HCT116 (cell line): ENCODE measurements around the gene NCAPH2. TPM values are rescaled to one million over a fixed set of nuclear protein-coding genes. Genes with fewer than 3 reads are reported as not detected.

Experiments
- ATAC-seq: fragments of 200-7000 bp; cut with Tn5 transposase; 2 replicates; pipeline ENCODE4 v1.9.1; 2020; ENCODE audit warnings: mild to moderate bottlenecking, moderate library complexity
- BruUV-seq: library from RNA; stranded (reverse); fragments of 400-500 nt; replicated peaks from 2 replicates; lab custom pipeline; 2021; lab: Mats Ljungman, UMichigan
- CTCF ChIA-PET: fragments of 300-600 bp; sonication (Branson Sonifier 250); formaldehyde crosslinking; loops from one replicate; lab custom pipeline; 2021; ENCODE audit warnings: antibody characterized with exemption; lab: Charles Lee
- POLR2A ChIA-PET: fragments of 300-600, 350-600 bp; sonication (Branson Sonifier 250); formaldehyde crosslinking; loops from one replicate; lab custom pipeline; 2021; ENCODE audit warnings: antibody characterized with exemption; lab: Charles Lee
- RAD21 ChIA-PET, 2 experiments: fragments of 300-600 bp; sonication (Branson Sonifier 250); formaldehyde crosslinking; loops; one replicate each; lab custom pipeline; 2023; ENCODE audit warnings: low total read pairs in 2 of 2; ENCODE audit not compliant: uncharacterized antibody in 2 of 2, unreplicated experiment in 2 of 2, low non-redundant PET in 1 of 2; lab: Charles Lee
- DNase-seq: peaks from one replicate; pipeline ENCODE4 v3.0.0-alpha.2; 2010; ENCODE audit warnings: low read depth, low spot score
- H2AFZ ChIP-seq: fragments of 200-600 bp; shearing (Covaris generic), sonication (generic); 2 replicates; pipeline ENCODE4 v1.6.1; 2017; ENCODE audit warnings: low read depth, mixed run types, mixed read lengths, antibody characterized with exemption, low read length; ENCODE audit not compliant: poor library complexity, severe bottlenecking
- H3K27ac ChIP-seq: 2 replicates; pipeline ENCODE4 v1.5.1; 2012; ENCODE audit warnings: low read depth, low read length
- H3K27me3 ChIP-seq: fragments of 200-600 bp; sonication (generic); 2 replicates; pipeline ENCODE4 v1.6.1; 2016; ENCODE audit warnings: mixed run types, low read length, mixed read lengths; ENCODE audit not compliant: insufficient read depth
- H3K36me3 ChIP-seq, 2 experiments: fragments of 200-500 bp in 1 of 2; fragments of 200-600 bp in 1 of 2; sonication (Bioruptor generic) in 1 of 2; sonication (generic) in 1 of 2; 2 replicates each; pipeline versions ENCODE4 v1.5.1 to v1.6.1; 2014 to 2016; ENCODE audit warnings: low read length in 2 of 2, inconsistent platforms in 1 of 2, mixed read lengths in 1 of 2, mixed run types in 1 of 2; ENCODE audit not compliant: insufficient read depth in 2 of 2, control insufficient read depth in 1 of 2
- H3K4me1 ChIP-seq, 2 experiments: fragments of 200-600 bp in 1 of 2; sonication (generic) in 1 of 2; 2 replicates each; pipeline versions ENCODE4 v1.5.1 to v1.6.1; 2012 to 2017; ENCODE audit warnings: low read length in 2 of 2, inconsistent platforms in 1 of 2, mild to moderate bottlenecking in 1 of 2, mixed read lengths in 1 of 2, mixed run types in 1 of 2, moderate library complexity in 1 of 2; ENCODE audit not compliant: insufficient read depth in 2 of 2, control insufficient read depth in 1 of 2
- H3K4me2 ChIP-seq: fragments of 200-600 bp; sonication (generic); 2 replicates; pipeline ENCODE4 v1.6.1; 2017; ENCODE audit warnings: mixed run types, low read length, mixed read lengths
- H3K4me3 ChIP-seq, 2 experiments: fragments of 200-600 bp in 1 of 2; sonication (generic) in 1 of 2; replicated peaks in 1 of 2; 2 replicates each; pipeline ENCODE4 v1.5.1; 2011 to 2016; ENCODE audit warnings: low read length in 2 of 2, control low read depth in 1 of 2, low read depth in 1 of 2, mild to moderate bottlenecking in 1 of 2, mixed read lengths in 1 of 2, mixed run types in 1 of 2
- H3K79me2 ChIP-seq: fragments of 200-600 bp; sonication (generic); 2 replicates; pipeline ENCODE4 v1.6.1; 2017; ENCODE audit warnings: mild to moderate bottlenecking, mixed run types, low read length, moderate library complexity, mixed read lengths; ENCODE audit not compliant: insufficient read depth
- H3K9ac ChIP-seq: fragments of 200-600 bp; sonication (generic); 2 replicates; pipeline ENCODE4 v1.6.1; 2016; ENCODE audit warnings: low read length, mixed read lengths
- H3K9me2 ChIP-seq: fragments of 200-600 bp; sonication (generic), shearing (Covaris generic); 2 replicates; pipeline ENCODE4 v1.6.1; 2017; ENCODE audit warnings: mixed run types, mild to moderate bottlenecking, moderate library complexity; ENCODE audit not compliant: insufficient read depth
- H3K9me3 ChIP-seq, 2 experiments: fragments of 200-500 bp in 1 of 2; fragments of 200-600 bp in 1 of 2; sonication (Bioruptor generic) in 1 of 2; sonication (generic) in 1 of 2; 2 replicates each; pipeline ENCODE4 v1.6.1; 2014 to 2017; ENCODE audit warnings: low read length in 2 of 2, mixed read lengths in 2 of 2, inconsistent platforms in 1 of 2, low read depth in 1 of 2, mild to moderate bottlenecking in 1 of 2, mixed run types in 1 of 2, moderate library complexity in 1 of 2; ENCODE audit not compliant: control insufficient read depth in 1 of 2, insufficient read depth in 1 of 2
- H4K20me1 ChIP-seq: fragments of 200-600 bp; sonication (generic), shearing (Covaris generic); 2 replicates; pipeline ENCODE4 v1.6.1; 2017; ENCODE audit warnings: mixed run types, mild to moderate bottlenecking, moderate library complexity; ENCODE audit not compliant: insufficient read depth
- POLR2A ChIP-seq: IDR thresholded peaks from 2 replicates; pipeline ENCODE4 v1.7.0; 2011; ENCODE audit warnings: borderline replicate concordance; ENCODE audit not compliant: insufficient read depth, insufficient read length; ENCODE audit errors: extremely low read depth
- POLR2AphosphoS5 ChIP-seq: IDR thresholded peaks from 2 replicates; pipeline ENCODE4 v1.6.1; 2011; ENCODE audit warnings: mild to moderate bottlenecking, low read depth, low read length, moderate library complexity
- TCF7L2 ChIP-seq: IDR thresholded peaks from 2 replicates; pipeline ENCODE4 v1.7.0; 2011; ENCODE audit warnings: borderline replicate concordance, inconsistent platforms; ENCODE audit not compliant: insufficient read depth, insufficient read length; ENCODE audit errors: extremely low read depth
- ZFX ChIP-seq: fragments of 450-650 bp; IDR thresholded peaks from 2 replicates; pipeline ENCODE4 v1.6.1; 2017
- ZNF274 ChIP-seq: fragments of 200-500 bp; sonication (Bioruptor generic); IDR thresholded peaks from 2 replicates; pipeline ENCODE4 v1.6.1; 2014; ENCODE audit warnings: mild to moderate bottlenecking, low read depth, low read length, inconsistent platforms
- intact Hi-C: fragments of 100-400 bp; cut with micrococcal nuclease; formaldehyde crosslinking; loops from 2 replicates; pipeline ENCODE4 v1.10.0; 2022
- total RNA-seq: library from RNA; stranded (reverse); gene quantifications from one replicate; pipeline ENCODE4 v1.2.1, GENCODE V29; 2021; ENCODE audit not compliant: unreplicated experiment
- TF ChIP-seq, protein P1 (sequence below): IDR thresholded peaks from 2 replicates; pipeline ENCODE4 v1.6.1; 2012; ENCODE audit warnings: low read depth

Gene NCAPH2
- total RNA-seq, 1 experiment from 2014 or later, result 99.1 TPM

GRCh38 chr22:50529897-50530579 is 22.0 kb downstream of the NCAPH2 start, which contains the start of gene TYMP:
Gene TYMP, minus strand, starts transcription at chr22:50530012. Its CDS starts 303 bp downstream, at chr22:50529709.
- POLR2A ChIA-PET, result interaction anchor here (0.6 to 1.4 kb wide), 2 partner anchors 16 to 108 kb away, joined by 3 to 7 read pairs; partner anchors contain the start of gene KLHDC7B
- CTCF ChIA-PET, result no interaction called here
- H2AFZ ChIP-seq, result no peak within 1 kb of the TSS

More at GRCh38 chr22:50529897-50530579, 22.0 kb downstream of the NCAPH2 start, which contains the start of gene TYMP:
- peak within 1 kb of the TSS; percentile 92 to 96 for H3K4me3 ChIP-seq
- no peaks in the 10 kb centered on the region for H4K20me1 ChIP-seq
- peaks cover 11 to 71% of the 10 kb centered on the region in 2 experiments; a peak in 3 of 4 replicates for H3K4me1 ChIP-seq
- RAD21 ChIA-PET, result no interaction called here
- peaks cover 7% of the 10 kb centered on the region; the same call in 1 of the 2 replicates for H3K79me2 ChIP-seq
- H3K9me3 ChIP-seq, result no peaks in the 10 kb centered on the region
- DNase-seq (peak; percentile 73), ATAC-seq (peak; percentile 47)
- H3K9ac ChIP-seq, result peak within 1 kb of the TSS; percentile 91
- H3K9me2 ChIP-seq, result no peaks in the 10 kb centered on the region
- peak within 1 kb of the TSS; percentile 93 for H3K4me2 ChIP-seq
- peak; percentile 46 for TF ChIP-seq POLR2AphosphoS5
- TF ChIP-seq, protein P1, sequence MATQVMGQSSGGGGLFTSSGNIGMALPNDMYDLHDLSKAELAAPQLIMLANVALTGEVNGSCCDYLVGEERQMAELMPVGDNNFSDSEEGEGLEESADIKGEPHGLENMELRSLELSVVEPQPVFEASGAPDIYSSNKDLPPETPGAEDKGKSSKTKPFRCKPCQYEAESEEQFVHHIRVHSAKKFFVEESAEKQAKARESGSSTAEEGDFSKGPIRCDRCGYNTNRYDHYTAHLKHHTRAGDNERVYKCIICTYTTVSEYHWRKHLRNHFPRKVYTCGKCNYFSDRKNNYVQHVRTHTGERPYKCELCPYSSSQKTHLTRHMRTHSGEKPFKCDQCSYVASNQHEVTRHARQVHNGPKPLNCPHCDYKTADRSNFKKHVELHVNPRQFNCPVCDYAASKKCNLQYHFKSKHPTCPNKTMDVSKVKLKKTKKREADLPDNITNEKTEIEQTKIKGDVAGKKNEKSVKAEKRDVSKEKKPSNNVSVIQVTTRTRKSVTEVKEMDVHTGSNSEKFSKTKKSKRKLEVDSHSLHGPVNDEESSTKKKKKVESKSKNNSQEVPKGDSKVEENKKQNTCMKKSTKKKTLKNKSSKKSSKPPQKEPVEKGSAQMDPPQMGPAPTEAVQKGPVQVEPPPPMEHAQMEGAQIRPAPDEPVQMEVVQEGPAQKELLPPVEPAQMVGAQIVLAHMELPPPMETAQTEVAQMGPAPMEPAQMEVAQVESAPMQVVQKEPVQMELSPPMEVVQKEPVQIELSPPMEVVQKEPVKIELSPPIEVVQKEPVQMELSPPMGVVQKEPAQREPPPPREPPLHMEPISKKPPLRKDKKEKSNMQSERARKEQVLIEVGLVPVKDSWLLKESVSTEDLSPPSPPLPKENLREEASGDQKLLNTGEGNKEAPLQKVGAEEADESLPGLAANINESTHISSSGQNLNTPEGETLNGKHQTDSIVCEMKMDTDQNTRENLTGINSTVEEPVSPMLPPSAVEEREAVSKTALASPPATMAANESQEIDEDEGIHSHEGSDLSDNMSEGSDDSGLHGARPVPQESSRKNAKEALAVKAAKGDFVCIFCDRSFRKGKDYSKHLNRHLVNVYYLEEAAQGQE, result no peak
- TF ChIP-seq ZNF274, result no peak
- peak; percentile 20 for TF ChIP-seq TCF7L2
- TF ChIP-seq POLR2A, result peak; percentile 31
- TF ChIP-seq ZFX, result peak; percentile 61; the same call in 1 of the 2 replicates
- no TSS peak for BruUV-seq
- intact Hi-C loops, result loop anchor here (5.0 kb wide), 1 partner anchor 92 kb away; no protein-coding TSS in a partner anchor
- no peaks in the 10 kb centered on the region for H3K27me3 ChIP-seq
- peak within 1 kb of the TSS; percentile 100 for H3K27ac ChIP-seq
- no peaks in the 10 kb centered on the region for H3K36me3 ChIP-seq
